GM20431 (cell line): ENCODE results near the gene NCAM1.

ENCODE experiments used
- in situ Hi-C: fragments of 300-500 bp; cut with MseI, MboI; formaldehyde crosslinking; loops from one replicate; pipeline ENCODE4 v1.15.0; 2020; ENCODE audit warnings: low sequenced_read_pairs; ENCODE audit not compliant: unreplicated experiment

Gene NCAM1

DNA sequence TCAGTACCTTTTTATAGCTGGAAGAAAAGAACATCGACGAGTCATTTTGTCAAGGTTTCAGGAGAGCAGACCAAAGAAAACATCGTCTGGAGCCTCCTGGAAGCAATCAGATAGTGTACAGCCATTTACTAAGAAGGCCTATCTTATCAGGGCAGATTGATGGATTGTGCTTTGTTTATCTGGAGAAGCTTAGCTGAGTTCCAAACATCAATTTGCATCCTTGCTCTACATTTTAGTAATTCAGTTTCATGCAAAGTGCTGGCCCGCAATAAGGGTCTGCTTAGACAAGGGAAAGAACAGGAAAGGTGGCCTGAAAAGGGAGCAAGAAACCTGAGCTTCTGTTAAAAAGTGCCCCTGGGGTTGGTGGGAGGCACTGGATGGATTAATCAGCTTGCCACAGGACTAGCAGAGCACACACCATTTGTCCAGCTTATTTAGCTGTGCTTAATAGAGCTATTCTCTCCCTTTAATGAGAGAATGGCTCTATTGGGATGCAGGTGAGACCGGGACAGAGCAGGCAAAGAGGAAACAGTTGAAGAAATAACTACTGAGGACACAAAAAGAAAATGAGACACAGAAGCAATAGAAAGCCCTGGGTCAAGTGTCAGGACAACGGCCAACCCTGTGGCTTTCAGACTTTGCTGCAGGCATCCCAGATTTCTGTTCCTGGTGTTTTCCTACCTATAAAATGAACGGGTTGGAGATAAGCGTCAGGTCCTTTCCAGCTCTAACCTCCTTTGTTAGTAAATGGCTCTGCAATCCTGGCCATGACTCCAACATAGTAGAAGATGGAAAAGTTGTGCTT is 231.1 kb downstream of the NCAM1 start:
- in situ Hi-C loops, result no loop called here

DNA sequence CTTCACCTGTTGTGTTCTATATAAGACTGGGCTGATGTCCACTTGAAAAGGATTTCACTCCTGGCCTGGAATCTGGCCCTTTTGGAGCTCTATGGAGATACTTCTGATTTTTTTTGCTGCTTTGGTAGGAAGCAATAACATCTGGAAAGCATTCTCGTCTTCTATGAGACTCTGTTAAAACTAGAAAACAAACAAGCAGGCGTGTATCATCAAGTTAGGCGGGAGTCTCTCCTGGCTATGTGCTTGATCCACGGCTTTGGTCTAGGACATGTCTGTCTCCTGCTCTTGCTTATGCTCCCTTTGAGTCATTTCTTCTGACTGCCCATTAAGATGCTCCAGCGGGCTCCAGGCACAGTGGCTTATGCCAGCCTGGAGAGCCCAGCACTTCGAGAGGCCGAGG is 231.8 kb downstream of the NCAM1 start:
- in situ Hi-C loops, result no loop called here

DNA sequence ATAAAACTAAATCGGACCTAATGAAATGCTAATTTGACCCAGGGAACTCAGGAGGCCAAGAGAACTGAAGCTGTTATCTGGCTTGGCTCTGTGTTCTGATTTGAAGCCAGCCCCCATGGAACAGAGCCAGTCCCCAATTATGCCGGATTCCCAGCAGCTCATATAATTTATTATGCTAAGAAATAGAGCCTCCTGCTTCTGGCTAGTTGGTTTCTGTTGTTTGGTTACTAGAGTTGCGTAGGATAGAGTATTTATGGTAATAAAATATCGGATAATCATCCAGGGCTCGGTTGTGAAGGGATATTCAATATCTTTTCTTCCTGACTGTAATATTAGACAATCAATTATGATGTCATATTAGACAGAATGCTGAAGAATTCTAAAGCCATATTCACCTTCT is 232.7 kb downstream of the NCAM1 start:
- in situ Hi-C loops, result no loop called here

DNA sequence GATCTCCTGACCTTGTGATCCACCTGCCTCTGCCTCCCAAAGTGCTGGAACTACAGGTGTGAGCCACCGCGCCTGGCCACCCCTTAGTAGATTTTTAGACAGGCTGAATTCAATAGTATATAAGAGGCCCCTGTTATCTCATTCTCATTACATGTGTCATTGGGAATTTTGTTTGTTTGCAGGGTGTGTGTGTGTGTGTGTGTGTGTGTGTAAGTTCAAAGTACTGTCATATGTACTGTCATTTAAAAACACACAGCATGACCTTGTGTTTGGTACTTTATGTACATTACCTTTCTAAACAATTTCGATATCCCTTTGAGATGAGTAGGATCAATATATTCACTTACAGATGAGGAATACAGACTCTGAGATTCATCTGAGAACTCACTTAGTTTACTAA is 234.5 kb downstream of the NCAM1 start:
- in situ Hi-C loops, result no loop called here

DNA sequence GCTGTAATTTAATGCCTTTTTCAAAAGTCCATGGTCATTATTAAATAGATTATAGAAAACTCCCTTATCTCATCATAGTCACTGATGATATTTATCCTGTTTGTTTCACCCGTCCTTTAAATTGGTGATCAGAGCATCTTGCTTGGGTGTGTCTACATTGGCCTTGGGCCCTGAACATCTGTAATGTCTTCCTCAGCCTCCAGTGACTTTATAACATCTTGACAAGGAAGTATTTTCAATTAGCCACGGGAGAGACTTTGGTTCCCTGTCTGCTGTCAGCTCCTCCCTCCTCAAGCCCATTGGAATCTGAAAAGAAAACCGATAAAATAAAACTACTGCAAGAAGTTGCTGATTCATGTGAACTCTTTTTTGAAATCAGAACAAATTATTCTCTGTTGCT is 236.2 kb downstream of the NCAM1 start:
- in situ Hi-C loops, result no loop called here

DNA sequence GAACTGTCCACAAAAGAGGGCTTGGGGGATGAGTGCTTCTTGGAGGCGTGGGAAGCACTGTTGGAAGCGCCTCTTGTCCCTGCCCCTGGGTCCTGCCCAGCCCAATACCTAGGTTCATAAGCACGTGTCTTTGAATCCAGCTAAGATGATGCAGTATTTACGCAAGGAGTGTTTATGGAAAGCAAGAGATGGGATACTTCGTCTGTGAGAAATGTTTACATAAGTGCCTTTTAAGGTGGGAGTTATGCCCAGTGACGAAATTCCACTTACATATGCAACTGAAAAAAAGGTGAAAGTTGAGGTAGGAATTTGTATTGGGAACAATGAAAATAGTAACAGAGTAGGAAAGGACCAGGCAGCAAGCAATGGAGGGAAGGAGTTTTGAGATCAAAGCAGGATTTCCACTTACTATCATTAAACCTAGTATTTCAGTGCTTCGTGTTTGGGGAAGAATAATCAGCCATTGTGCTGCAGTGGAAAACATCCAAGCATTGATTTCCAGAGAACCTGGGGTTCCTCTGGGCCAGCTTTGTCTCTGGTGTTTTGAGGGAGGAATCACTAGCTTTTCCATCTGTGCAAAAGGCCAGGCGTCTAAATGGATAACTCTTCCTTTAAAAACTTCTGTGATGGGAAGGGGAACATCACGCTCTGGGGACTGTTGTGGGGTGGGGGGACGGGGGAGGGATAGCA is 237.9 kb downstream of the NCAM1 start:
- in situ Hi-C loops, result no loop called here

DNA sequence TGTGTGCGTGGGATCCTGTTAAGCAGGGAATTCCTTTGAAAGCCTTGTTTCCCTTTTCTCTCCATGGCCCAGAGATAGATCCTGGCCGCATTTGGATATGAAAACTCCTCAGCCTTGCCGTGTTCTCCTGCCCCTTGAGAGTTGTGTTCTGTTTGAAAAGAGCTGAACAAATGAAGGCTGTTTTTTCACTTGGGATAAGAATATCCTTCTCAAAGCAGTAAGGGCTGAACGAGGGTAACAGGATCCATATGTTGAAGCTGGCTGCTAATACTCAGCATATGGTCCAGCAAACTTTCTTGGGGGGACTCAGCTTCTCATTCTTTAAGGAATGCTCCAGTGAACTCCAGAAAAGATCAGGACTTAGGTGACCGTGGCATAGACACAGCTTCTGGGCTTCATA is 238.6 kb downstream of the NCAM1 start:
- in situ Hi-C loops, result no loop called here

DNA sequence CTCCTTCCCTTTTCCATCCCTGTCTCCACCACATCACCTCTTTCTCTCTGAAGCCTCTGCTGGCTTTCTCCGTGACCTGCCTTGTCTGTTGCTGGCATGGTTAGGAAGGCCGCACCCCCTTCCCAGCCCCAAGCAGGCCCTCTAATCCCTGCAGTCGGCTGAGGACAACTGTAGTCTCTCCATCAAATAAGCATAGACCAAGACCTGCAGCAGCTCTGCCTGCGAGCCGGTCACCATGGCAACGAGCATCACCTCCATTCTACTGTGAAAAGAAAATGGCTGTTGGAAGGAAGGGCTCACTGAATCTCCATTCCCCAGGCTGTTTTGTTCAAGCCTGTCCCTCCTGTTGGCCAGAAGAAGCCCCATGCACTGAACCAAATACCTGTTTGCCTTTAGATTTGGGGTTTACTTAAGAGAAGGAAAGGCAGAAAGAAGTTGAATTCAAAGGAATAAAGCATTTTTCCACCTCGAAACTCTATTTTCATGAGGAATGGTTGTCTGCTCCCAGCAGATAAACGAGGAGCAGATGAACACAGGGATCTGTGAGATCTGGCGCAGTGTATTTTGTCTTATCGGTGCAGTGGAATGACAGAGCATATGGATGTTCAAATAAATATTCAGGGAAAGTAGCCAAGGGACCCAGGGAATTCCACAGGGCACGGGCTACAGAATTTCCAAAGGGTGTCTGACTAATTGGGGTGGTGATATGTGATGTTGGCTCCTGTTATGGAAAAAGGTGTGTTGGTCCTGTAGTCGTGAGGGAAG is 240.0 kb downstream of the NCAM1 start:
- in situ Hi-C loops, result no loop called here

DNA sequence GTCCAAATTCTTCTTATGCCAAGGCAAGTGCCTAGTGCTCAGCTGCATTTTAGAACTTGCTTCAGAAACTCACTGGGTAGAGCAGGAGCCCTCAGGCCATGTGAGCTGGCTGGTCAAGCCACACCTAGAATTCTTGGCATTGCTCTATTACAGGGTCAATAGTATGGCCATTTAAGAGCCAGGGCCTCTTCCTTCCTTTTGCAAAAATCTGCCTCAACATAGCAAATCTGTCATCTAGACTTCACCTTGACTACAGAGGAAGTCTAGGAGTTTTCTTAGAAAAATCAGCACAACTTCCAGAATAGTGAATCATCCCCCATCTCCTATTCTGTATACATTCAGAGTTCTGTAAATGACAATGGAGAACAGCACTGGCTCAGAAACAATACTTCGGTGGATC is 241.2 kb downstream of the NCAM1 start:
- in situ Hi-C loops, result no loop called here

DNA sequence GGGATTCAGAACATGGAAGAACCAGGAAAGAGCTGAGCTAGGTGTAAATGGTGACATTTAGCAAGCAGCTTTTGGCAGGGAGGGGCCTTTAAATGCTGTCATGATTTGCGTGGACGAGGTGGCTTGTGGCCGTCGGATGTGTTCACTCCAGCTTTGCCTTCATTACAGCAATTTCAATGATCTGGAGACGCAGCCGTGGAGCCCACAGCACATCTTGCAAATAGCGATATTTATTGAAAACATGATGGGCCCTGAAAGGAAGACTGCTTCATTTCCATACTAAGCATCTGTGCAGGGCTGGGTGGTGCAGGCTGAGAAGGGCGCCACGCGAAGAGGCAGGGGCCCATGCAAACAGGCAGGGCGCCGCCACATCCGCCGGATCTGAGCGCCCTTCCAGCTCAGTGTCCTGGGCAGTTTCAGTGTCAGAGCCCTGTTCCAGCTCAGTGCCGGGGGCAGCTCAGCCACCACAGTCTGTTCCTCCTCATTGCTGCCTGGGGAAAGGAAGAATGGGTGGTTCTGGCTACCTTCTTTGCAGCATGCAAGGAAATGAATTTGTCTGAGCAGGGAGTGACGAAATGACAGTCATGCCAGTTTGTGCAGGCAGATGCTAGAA is 242.0 kb downstream of the NCAM1 start:
- in situ Hi-C loops, result no loop called here

DNA sequence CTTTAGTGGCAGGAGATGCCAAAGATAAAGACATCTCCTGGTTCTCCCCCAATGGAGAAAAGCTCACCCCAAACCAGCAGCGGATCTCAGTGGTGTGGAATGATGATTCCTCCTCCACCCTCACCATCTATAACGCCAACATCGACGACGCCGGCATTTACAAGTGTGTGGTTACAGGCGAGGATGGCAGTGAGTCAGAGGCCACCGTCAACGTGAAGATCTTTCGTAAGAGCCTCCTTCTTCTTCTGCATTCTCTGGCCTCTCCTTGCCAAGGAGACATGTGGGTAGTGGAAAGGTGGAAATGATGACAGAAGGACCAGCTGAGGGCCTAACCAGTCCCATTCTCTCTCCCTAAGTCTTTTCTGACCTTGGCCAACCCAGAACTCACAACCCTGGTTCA is 243.1 kb downstream of the NCAM1 start:
- in situ Hi-C loops, result no loop called here

DNA sequence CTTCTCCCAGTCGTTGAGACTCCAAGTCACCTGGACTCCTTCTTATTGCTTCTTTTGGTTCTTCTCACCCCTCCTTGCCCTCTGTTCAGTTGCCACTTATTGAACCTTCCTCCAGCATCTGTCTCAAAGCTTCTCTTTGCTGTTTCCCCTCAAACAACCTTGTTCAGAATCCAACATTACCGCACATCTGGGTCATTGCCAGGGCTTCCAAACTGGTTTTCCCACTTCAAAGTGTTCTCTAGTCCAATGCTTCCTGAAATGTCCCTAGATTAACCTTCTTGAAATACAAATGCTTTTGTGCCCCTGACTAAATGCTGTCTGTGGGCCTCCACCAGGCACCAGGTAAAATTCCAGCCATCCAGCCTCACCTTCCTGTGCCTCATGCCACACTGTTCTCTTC is 252.3 kb downstream of the NCAM1 start:
- in situ Hi-C loops, result no loop called here

DNA sequence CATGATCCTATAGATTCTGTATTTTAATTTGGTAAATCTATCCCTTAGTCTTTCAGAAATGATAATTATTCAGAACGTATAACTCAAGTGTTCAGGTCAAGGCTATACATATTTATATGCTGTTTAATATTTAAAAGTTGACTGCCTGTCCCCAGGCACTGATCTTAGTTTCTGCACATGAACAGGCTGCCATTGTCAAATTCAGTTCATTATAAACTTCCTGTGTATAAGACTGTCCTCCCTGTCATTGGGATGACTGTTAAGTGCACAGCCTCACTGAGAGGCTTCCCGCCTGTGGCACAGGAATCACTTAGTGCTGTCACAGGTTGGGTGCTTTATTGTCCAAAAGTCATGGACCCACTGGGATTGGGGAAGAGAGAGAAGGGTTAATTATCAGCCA is 261.0 kb downstream of the NCAM1 start:
- in situ Hi-C loops, result no loop called here

DNA sequence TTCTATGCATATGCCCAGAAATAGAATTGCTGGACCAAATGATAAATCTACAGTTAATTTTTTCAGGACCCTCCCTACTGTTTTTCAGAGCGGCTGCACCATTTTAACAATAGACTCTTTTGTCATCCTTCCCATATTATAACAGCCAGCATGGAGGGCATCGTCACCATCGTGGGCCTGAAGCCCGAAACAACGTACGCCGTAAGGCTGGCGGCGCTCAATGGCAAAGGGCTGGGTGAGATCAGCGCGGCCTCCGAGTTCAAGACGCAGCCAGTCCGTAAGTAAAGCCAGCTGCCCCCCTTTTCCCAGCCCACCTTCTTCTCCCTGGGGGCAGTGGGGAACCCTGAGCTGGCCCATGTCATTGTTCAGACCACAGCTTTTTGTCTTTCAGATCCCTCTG is 273.7 kb downstream of the NCAM1 start:
- in situ Hi-C loops, result no loop called here

DNA sequence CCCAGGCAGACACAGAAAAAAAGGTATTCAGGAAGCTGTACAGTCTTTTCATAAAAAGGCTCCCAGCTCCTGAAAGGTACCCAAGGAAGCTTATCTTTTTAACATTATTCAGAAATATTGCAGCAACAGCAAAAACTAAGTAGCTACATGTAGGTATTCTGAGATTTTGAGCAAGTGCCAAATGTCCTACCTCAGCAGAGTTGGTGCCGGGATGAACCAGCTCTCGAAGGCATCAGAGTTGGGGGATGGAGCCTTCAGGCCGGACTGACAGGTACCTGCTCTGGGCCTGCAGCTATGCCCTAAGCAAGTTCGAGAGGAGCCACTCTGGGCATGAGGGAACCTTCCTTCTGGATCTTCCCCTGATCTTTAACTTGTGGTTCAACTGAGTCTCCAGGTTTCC is 276.0 kb downstream of the NCAM1 start:
- in situ Hi-C loops, result no loop called here

DNA sequence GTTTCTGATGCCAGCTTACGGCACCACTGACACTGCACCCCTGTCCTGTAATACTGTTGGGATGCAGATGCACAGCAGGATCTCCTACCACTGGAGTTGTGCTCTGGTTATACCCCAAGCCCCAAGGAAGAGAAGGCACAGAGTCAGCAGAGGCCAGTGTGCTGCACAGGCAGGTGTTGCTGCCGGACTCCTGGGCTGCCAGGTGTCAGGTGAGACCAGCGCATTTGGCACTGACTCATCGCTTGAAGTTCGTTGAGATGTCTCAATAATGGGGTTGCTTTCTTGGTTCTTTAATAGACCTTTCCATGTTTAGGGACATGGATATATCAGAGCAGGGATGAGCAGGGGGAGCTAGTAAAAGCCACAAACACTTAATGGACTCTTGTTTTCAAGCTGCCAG is 277.5 kb downstream of the NCAM1 start:
- in situ Hi-C loops, result no loop called here

DNA sequence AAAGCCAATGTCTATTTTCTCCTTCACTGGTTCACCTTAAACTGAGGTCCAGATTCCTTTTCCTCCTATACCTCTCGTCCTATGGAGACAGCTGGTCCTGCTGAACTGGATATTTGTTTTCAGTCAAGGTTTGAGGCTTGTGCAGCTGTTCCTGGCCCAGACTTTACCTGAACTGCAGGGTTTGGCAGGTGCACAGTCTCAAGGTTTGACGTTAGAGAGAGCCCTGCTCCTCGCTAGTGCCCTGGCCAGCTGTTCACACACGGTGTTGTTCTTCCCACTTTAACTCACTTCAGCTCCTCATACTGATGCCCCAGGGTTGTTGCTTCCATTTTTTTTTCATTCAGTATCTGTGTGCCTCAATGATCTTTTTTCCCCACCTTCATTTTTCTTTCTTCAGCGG is 279.2 kb downstream of the NCAM1 start:
- in situ Hi-C loops, result no loop called here

DNA sequence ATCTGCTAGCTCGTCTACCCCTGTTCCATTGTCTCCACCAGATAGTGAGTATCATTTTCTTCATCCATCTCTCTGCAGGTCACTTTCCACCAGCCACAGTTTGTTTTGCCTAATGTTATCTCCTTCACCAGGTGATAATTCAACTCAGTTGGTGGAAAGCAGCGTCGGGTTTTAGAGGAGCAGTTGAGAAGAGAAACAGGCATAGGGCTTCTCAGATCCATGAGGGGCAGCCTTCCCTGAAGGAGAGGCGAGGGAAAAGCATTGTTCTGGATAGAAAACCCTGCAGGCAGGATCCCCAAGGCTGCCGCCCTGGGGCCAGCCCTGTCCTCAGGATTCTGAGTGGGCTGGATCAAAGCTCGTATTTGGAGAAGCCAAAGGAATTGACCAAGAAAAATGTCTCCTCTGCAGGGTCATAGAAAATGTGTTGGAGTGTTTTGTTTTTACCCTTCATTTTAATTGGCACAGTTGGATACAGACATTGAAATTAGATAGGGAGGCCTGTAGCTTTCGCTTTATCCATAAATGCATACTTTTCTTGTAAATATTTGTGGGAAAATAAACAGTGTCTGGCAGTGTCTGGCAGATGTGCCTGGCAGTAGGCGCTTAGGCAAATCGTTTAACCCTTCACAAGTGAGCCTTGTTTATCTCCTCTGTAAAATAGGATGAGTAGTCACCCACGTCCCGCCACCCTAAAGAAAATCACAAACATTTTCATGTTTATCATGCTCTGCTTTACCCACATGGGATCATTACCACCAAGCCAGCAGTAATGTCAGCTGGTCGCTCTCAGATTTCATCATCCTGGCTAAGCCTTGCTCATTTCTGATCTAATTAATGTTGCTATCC is 279.8 kb downstream of the NCAM1 start:
- in situ Hi-C loops, result no loop called here

DNA sequence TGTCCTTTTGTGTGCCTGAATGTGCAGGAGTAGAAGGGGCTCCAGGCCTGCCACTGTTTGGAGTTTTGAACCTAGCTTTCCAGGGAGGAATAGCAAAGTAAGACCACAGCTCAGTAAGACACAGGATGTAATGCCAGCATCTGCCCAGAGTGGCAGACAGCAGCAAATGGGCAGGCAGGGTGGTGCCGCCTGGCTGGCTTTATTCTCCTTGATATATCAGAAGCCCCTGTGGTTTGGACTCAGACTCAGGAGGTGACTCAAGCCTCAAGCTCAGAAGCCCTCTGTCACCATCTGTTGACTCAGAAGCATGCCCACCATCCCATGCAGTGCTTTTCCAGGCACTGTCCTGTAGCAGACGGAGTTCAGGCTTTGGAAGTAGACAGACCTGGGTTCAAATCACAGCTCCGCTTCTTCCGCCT is 280.4 kb downstream of the NCAM1 start:
- in situ Hi-C loops, result no loop called here

DNA sequence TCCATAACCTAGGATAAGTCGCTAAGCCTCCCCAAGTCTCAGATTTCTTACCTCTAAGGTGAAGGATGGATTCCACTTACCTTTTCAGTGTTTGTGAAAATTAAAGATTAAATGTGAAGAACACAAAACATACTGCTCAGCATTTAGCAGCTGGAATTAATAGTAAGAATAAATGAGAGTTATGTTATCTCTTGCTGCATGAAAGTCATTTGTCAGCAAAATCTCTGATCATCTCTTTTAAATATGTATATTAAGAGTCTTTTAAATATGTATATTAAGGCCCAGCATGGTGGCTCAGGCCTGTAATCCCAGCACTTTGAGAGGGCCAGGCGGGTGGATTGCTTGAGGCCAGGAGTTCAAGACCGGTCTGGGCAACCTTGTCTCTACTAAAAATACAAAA is 280.8 kb downstream of the NCAM1 start:
- in situ Hi-C loops, result no loop called here
